ENCODE data around the gene SYNPO2. TPM values are rescaled to one million over a fixed set of nuclear protein-coding genes. Genes with fewer than 3 reads are reported as not detected.

Gene SYNPO2
- total and polyA plus RNA-seq, 2 of the 13 experiments (the other 11 are each of a cell fraction or from before 2014, with no cell fraction given): not detected

- no peaks in the 10 kb centered on the region for H3K79me2 ChIP-seq (ENCODE audit: insufficient read depth, low read length)
- FAIRE-seq: peak; percentile 34
- no peaks in the 10 kb centered on the region for H4K20me1 ChIP-seq (ENCODE audit: insufficient read depth, low read length)
- in situ Hi-C loops (cut with HindIII; ENCODE audit: extremely low pct_ligation_motif_present, low pct_unique_long_range_greater_than_20kb) (no loop called here), intact Hi-C loops (cut with micrococcal nuclease; ENCODE audit: unreplicated experiment) (loop anchor here (1.0 kb wide), 1 partner anchor 197 kb away; no protein-coding TSS in a partner anchor)
- H3K4me3 ChIP-seq (replicated peaks in 1 of 3; ENCODE audit: insufficient read depth in 1 of 3, low read depth in 2 of 3, low read length in 3 of 3): peak overlapping the region in 1 of 3 experiments; percentile 4; a peak in 1 of 6 replicates
- H3K9ac ChIP-seq (ENCODE audit: insufficient read depth, low read depth, low read length): no peak overlapping the region
- no peak overlapping the region for H2AFZ ChIP-seq (ENCODE audit: low read length)
- peak overlapping the region; percentile 67 for H3K4me2 ChIP-seq (ENCODE audit: low read depth, low read length)
- peaks cover 13% of the 10 kb centered on the region for H3K4me1 ChIP-seq (ENCODE audit: insufficient read depth, low read length)
- no peaks in the 10 kb centered on the region for H3K9me3 ChIP-seq (ENCODE audit: low read length)
- BruUV-seq (replicated peaks): no TSS peak
- no peak overlapping the region for H3K27ac ChIP-seq (ENCODE audit: extremely low read length, insufficient read depth, low read length)
- no peaks in the 10 kb centered on the region for H3K27me3 ChIP-seq (ENCODE audit: control insufficient read depth in 1 of 2, insufficient read depth in 2 of 2, low read length in 2 of 2)
- ATAC-seq: peak; percentile 94
- peak; percentile 11 for DNase-seq (ENCODE audit: low spot score)
- ChIA-PET CTCF (ENCODE audit: low intra/inter-chr PET ratio, low total read pairs) (interaction anchor here (1.1 kb wide), 1 partner anchor 197 kb away, joined by 3 read pairs; no protein-coding TSS in a partner anchor), POLR2A (no interaction called here)
- WGBS (ENCODE audit: low lambda C conversion rate): 21% methylated on average over 5 of the region's 5 CpGs
- TF ChIP-seq ZNF331 (CRISPR knock-in tag; IDR thresholded peaks at IDR 0.05): no peak
- TF ChIP-seq SNAPC4 (CRISPR knock-in tag; IDR thresholded peaks at IDR 0.05): peak; percentile 99
- peak; percentile 96 for TF ChIP-seq SNAPC5 (CRISPR knock-in tag; IDR thresholded peaks at IDR 0.05; ENCODE audit: borderline replicate concordance)
- TF ChIP-seq RAD21 (CRISPR knock-in tag; IDR thresholded peaks at IDR 0.05): peak; percentile 42; the same call in 1 of the 2 replicates
- TF ChIP-seq BRF2 (CRISPR knock-in tag; IDR thresholded peaks at IDR 0.05): peak; percentile 98
- peak; percentile 58 for TF ChIP-seq SMC3 (IDR thresholded peaks at IDR 0.05; ENCODE audit: low read length)
- peak; percentile 98 for TF ChIP-seq SNAPC2 (CRISPR knock-in tag; IDR thresholded peaks at IDR 0.05)
- no peak for TF ChIP-seq ZNF879 (CRISPR knock-in tag; IDR thresholded peaks at IDR 0.05)
- no peak for TF ChIP-seq LCORL (IDR thresholded peaks at IDR 0.05)
- TF ChIP-seq LCORL (CRISPR knock-in tag; IDR thresholded peaks at IDR 0.05): no peak
- TF ChIP-seq CTCF (CRISPR knock-in tag; IDR thresholded peaks at IDR 0.05): peak; percentile 67
- no peak for TF ChIP-seq ZNF761 (CRISPR knock-in tag; conservative IDR thresholded peaks at IDR 0.05)
- no peak for TF ChIP-seq FOXA3 (CRISPR knock-in tag; IDR thresholded peaks at IDR 0.05)
- peak; percentile 76 for TF ChIP-seq STAG1 (CRISPR knock-in tag; IDR thresholded peaks at IDR 0.05)
- no peaks in the 10 kb centered on the region for H3K36me3 ChIP-seq (replicated peaks in 1 of 2; ENCODE audit: control insufficient read depth in 1 of 2, insufficient read depth in 2 of 2, low read length in 2 of 2)
These were observed 80.7 kb downstream of the SYNPO2 start for GRCh38 chr4:118969359-118969758.

All from HepG2 (cell line).